GM12878 (cell line): Measurements from ENCODE around the gene PCDHB11. TPM values are rescaled to one million over a fixed set of nuclear protein-coding genes. Genes with fewer than 3 reads are reported as not detected.
"Not testable (repeated sequence)": the region's sequence is repeated elsewhere in the genome, so short reads cannot be mapped to it uniquely, and the experiment has no call there.

Experiments used
- ATAC-seq: fragments of 200-7000 bp; cut with Tn5 transposase; 3 replicates; pipeline ENCODE4 v1.9.1; 2020; ENCODE audit warnings: mild to moderate bottlenecking, moderate library complexity
- BruUV-seq: library from RNA; stranded (reverse); fragments of 400-500 nt; replicated peaks from 2 replicates; lab custom pipeline; 2021; lab: Mats Ljungman, UMichigan
- CTCF ChIA-PET: fragments of 300-600 bp; sonication (Branson Sonifier 250); formaldehyde crosslinking; extraction: SDS; loops from one replicate; lab custom pipeline; 2021; ENCODE audit warnings: inconsistent platforms; lab: Yijun Ruan, JAX
- POLR2A ChIA-PET: fragments of 350-600 bp; formaldehyde crosslinking; extraction: SDS; loops from one replicate; lab custom pipeline; 2021; ENCODE audit warnings: inconsistent platforms; lab: Charles Lee
- RAD21 ChIA-PET: fragments of 300-600 bp; sonication (Branson Sonifier 250); formaldehyde crosslinking; loops from one replicate; lab custom pipeline; 2023; ENCODE audit warnings: antibody characterized with exemption; ENCODE audit not compliant: unreplicated experiment; lab: Charles Lee
- SMC1A ChIA-PET: fragments of 300-600 bp; sonication (Branson Sonifier 250); formaldehyde crosslinking; loops from one replicate; lab custom pipeline; 2023; ENCODE audit not compliant: unreplicated experiment, uncharacterized antibody; lab: Charles Lee
- DNase-seq: peaks from one replicate; pipeline ENCODE4 v3.0.0-alpha.2; 2011; ENCODE audit warnings: low read depth, low spot score
- FAIRE-seq: peaks from 3 replicates; lab custom pipeline; 2011; peaks lifted over from hg19 to GRCh38; lab: Jason Lieb, UNC
- H2AFZ ChIP-seq: 2 replicates; pipeline ENCODE4 v1.6.0; 2011; ENCODE audit warnings: low read depth, low read length, control low read depth; ENCODE audit not compliant: control insufficient read depth
- H3K27ac ChIP-seq: 2 replicates; pipeline ENCODE4 v1.5.1; 2011; ENCODE audit warnings: control low read depth; ENCODE audit not compliant: control insufficient read depth, insufficient read depth
- H3K27me3 ChIP-seq, 2 experiments: replicated peaks in 1 of 2; 2 replicates each; pipeline versions ENCODE4 v1.6.0 to v1.6.1; 2011; ENCODE audit warnings: low read length in 1 of 2; ENCODE audit not compliant: control insufficient read depth in 2 of 2, insufficient read depth in 2 of 2
- H3K36me3 ChIP-seq, 2 experiments: 2 replicates each; pipeline ENCODE4 v1.5.1; 2011; ENCODE audit warnings: low read length in 1 of 2; ENCODE audit not compliant: control insufficient read depth in 2 of 2, insufficient read depth in 2 of 2
- H3K4me1 ChIP-seq: 2 replicates; pipeline ENCODE4 v1.6.1; 2011; ENCODE audit warnings: mild to moderate bottlenecking, low read length, moderate library complexity, mixed read lengths; ENCODE audit not compliant: control insufficient read depth, insufficient read depth
- H3K4me2 ChIP-seq: 2 replicates; pipeline ENCODE4 v1.6.0; 2011; ENCODE audit warnings: control low read depth; ENCODE audit not compliant: control insufficient read depth, insufficient read depth
- H3K4me3 ChIP-seq: fragments of 200-600 bp; sonication (generic); 2 replicates; pipeline ENCODE4 v1.5.1; 2016
- H3K79me2 ChIP-seq: 2 replicates; pipeline ENCODE4 v1.6.0; 2011; ENCODE audit warnings: low read length; ENCODE audit not compliant: control insufficient read depth, insufficient read depth
- H3K9ac ChIP-seq: 2 replicates; pipeline ENCODE4 v1.8.0; 2011; ENCODE audit warnings: low read length, control low read depth, mixed read lengths; ENCODE audit not compliant: control insufficient read depth, insufficient read depth
- H3K9me3 ChIP-seq: replicated peaks from 3 replicates; pipeline ENCODE4 v1.5.1; 2011; ENCODE audit warnings: mild to moderate bottlenecking, low read length; ENCODE audit not compliant: control insufficient read depth, insufficient read depth
- H4K20me1 ChIP-seq: 2 replicates; pipeline ENCODE4 v1.6.0; 2011; ENCODE audit not compliant: control insufficient read depth, insufficient read depth
- CHD2 ChIP-seq: IDR thresholded peaks from 2 replicates; pipeline ENCODE4 v1.6.1; 2011; ENCODE audit warnings: low read depth, low read length, improper control_type of control experiment, borderline replicate concordance
- E2F8 ChIP-seq: fragments of 450-650 bp; IDR thresholded peaks from 2 replicates; pipeline ENCODE4 v1.6.1; 2018; ENCODE audit warnings: mild to moderate bottlenecking, low read depth, moderate library complexity; ENCODE audit not compliant: partially characterized antibody
- HDGF ChIP-seq: fragments of 450-650 bp; IDR thresholded peaks from 2 replicates; pipeline ENCODE4 v1.6.1; 2016; ENCODE audit warnings: antibody characterized with exemption
- WGBS: methylation state at CpG from one replicate; pipeline ENCODE4 v1.1.6; 2016; ENCODE audit warnings: low lambda C conversion rate; ENCODE audit not compliant: insufficient replicate concordance, insufficient coverage; ENCODE audit errors: missing lambda C conversion rate; 5-methylcytosine and 5-hydroxymethylcytosine counted together
- in situ Hi-C: fragments of 300-500 bp; cut with MboI; formaldehyde crosslinking; loops from 9 replicates; pipeline ENCODE4 v1.14.3; 2018; ENCODE audit warnings: mixed read lengths
- intact Hi-C: fragments of 100-400 bp; cut with micrococcal nuclease; formaldehyde crosslinking; loops from one replicate; pipeline ENCODE4 v1.14.2; 2022; ENCODE audit not compliant: unreplicated experiment
- polyA plus RNA-seq, 11 experiments: library from polyadenylated mRNA; depleted of rRNA in 4 of 11; unstranded in 6 of 11; stranded (reverse) in 5 of 11; fragments of >200 nt; fragmentation: Nextera tagmentation in 4 of 11; fragmentation: Illumina TruSeq in 1 of 11; extraction: Ambion mirVana in 4 of 11; extraction: Trizol in 1 of 11; gene quantifications; 1 replicate in 1 of 11; 2 replicates in 10 of 11; pipeline versions ENCODE4 v1.2.1 to v1.2.3, GENCODE V29; 2011 to 2016; ENCODE audit warnings: inconsistent platforms in 2 of 11, missing spikeins in 2 of 11, low read depth in 1 of 11
- total RNA-seq, 4 experiments: library from RNA; depleted of rRNA in 3 of 4; stranded (reverse); fragments of >200 nt in 3 of 4; fragmentation: Illumina TruSeq in 1 of 4; extraction: Trizol in 1 of 4; gene quantifications; 2 replicates each; pipeline versions ENCODE4 v1.2.1 to v1.2.3, GENCODE V29; 2013 to 2021
- TF ChIP-seq, protein P1 (sequence below): fragments of 150-350 bp; IDR thresholded peaks from 2 replicates; pipeline ENCODE4 v1.6.1; 2016; ENCODE audit warnings: low read depth, low read length
- TF ChIP-seq, protein P2 (sequence below): IDR thresholded peaks from 2 replicates; pipeline ENCODE4 v1.6.1; 2012; ENCODE audit warnings: low read depth, low read length, improper control_type of control experiment

The PCDHB11 gene
- total and polyA plus RNA-seq, 10 of the 15 experiments (the other 5 are each of a cell fraction or from before 2014, with no cell fraction given): not detected

- ChIA-PET POLR2A (no interaction called here), RAD21 (no interaction called here), SMC1A (no interaction called here)
- Histone ChIP-seq H3K4me1 (no peaks in the 10 kb centered on the region), H2AFZ (no peak overlapping the region), H3K36me3 (no peaks in the 10 kb centered on the region), H3K79me2 (no peaks in the 10 kb centered on the region), H3K27me3 (no peaks in the 10 kb centered on the region)
- ATAC-seq: no peak
- intact Hi-C loops: no loop called here
- no peak for DNase-seq
- TF ChIP-seq CHD2 (no peak), E2F8 (no peak), HDGF (no peak)
- TF ChIP-seq, protein P1, sequence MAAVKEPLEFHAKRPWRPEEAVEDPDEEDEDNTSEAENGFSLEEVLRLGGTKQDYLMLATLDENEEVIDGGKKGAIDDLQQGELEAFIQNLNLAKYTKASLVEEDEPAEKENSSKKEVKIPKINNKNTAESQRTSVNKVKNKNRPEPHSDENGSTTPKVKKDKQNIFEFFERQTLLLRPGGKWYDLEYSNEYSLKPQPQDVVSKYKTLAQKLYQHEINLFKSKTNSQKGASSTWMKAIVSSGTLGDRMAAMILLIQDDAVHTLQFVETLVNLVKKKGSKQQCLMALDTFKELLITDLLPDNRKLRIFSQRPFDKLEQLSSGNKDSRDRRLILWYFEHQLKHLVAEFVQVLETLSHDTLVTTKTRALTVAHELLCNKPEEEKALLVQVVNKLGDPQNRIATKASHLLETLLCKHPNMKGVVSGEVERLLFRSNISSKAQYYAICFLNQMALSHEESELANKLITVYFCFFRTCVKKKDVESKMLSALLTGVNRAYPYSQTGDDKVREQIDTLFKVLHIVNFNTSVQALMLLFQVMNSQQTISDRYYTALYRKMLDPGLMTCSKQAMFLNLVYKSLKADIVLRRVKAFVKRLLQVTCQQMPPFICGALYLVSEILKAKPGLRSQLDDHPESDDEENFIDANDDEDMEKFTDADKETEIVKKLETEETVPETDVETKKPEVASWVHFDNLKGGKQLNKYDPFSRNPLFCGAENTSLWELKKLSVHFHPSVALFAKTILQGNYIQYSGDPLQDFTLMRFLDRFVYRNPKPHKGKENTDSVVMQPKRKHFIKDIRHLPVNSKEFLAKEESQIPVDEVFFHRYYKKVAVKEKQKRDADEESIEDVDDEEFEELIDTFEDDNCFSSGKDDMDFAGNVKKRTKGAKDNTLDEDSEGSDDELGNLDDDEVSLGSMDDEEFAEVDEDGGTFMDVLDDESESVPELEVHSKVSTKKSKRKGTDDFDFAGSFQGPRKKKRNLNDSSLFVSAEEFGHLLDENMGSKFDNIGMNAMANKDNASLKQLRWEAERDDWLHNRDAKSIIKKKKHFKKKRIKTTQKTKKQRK: no peak
- TF ChIP-seq, protein P2, sequence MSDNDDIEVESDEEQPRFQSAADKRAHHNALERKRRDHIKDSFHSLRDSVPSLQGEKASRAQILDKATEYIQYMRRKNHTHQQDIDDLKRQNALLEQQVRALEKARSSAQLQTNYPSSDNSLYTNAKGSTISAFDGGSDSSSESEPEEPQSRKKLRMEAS: no peak
- TF ChIP-seq, all 136 proteins: peak for 0
- Histone ChIP-seq H3K4me2 (no peak overlapping the region), H4K20me1 (no peaks in the 10 kb centered on the region), H3K9ac (no peak overlapping the region), H3K4me3 (no peak overlapping the region), H3K9me3 (no peaks in the 10 kb centered on the region; the same call in 1 of the 3 replicates), H3K27ac (no peak overlapping the region)
- in situ Hi-C loops: no loop called here
- FAIRE-seq: no peak
- WGBS: 59% methylated on average over 21 of the region's 21 CpGs
- BruUV-seq: no TSS peak
- CTCF ChIA-PET: interaction anchor here (0.7 to 1.3 kb wide), 3 partner anchors 15 to 61 kb away, joined by 3 to 6 read pairs (median 3); no protein-coding TSS in a partner anchor
Observed at GRCh38 chr5:141155540-141156374, 43.7 kb upstream of the PCDHB11 start.

GRCh38 chr5:141157356-141157755 lies 42.1 kb upstream of the PCDHB11 start:
- H3K4me3 ChIP-seq, ATAC-seq, RAD21 ChIA-PET, H3K79me2 ChIP-seq, POLR2A ChIA-PET, H3K4me2 ChIP-seq, FAIRE-seq, CTCF ChIA-PET, H4K20me1 ChIP-seq, H3K9ac ChIP-seq, H2AFZ ChIP-seq, H3K4me1 ChIP-seq, H3K27me3 ChIP-seq, SMC1A ChIA-PET, DNase-seq, BruUV-seq, in situ Hi-C loops, H3K27ac ChIP-seq, H3K9me3 ChIP-seq, intact Hi-C loops, H3K36me3 ChIP-seq: not testable (repeated sequence)
- WGBS: 74% methylated on average over 27 of the region's 38 CpGs
